SK-N-MC (cell line): ENCODE measurements around the gene CLEC10A.
"Not testable (repeated sequence)": the region's sequence is repeated elsewhere in the genome, so short reads cannot be mapped to it uniquely, and the experiment has no call there.

Source experiments
- DNase-seq: peaks from one replicate; pipeline ENCODE4 v3.0.0-alpha.2; 2011; ENCODE audit warnings: low read depth, low spot score
- H3K27ac ChIP-seq: fragments of 200-600 bp; sonication (generic); 2 replicates; pipeline ENCODE4 v1.5.1; 2016; ENCODE audit warnings: mixed run types
- H3K36me3 ChIP-seq: fragments of 200-600 bp; sonication (generic); 2 replicates; pipeline ENCODE4 v1.6.1; 2017; ENCODE audit warnings: antibody characterized with exemption, low read length, mixed read lengths; ENCODE audit not compliant: insufficient read depth
- H3K4me3 ChIP-seq: fragments of 200-600 bp; sonication (generic); 2 replicates; pipeline ENCODE4 v1.5.1; 2016
- H3K9ac ChIP-seq: fragments of 200-600 bp; sonication (generic); 2 replicates; pipeline ENCODE4 v1.8.0; 2017; ENCODE audit warnings: mixed run types, mixed read lengths; ENCODE audit not compliant: insufficient read length
- H3K9me3 ChIP-seq: fragments of 200-600 bp; sonication (generic); 2 replicates; pipeline ENCODE4 v1.6.1; 2017; ENCODE audit warnings: low read depth, mild to moderate bottlenecking, antibody characterized with exemption, low read length, moderate library complexity, mixed read lengths
- EZH2 ChIP-seq: fragments of 200-600 bp; sonication (generic); IDR thresholded peaks from one replicate; pipeline ENCODE4 v1.6.1; 2017; ENCODE audit warnings: antibody characterized with exemption
- FOXP2 ChIP-seq: optimal IDR thresholded peaks from 2 replicates; pipeline ENCODE3; 2011; ENCODE audit warnings: mild to moderate bottlenecking, moderate library complexity; ENCODE audit not compliant: insufficient read depth; ENCODE audit errors: extremely low read length, control extremely low read depth
- POLR2AphosphoS5 ChIP-seq: IDR thresholded peaks from 2 replicates; pipeline ENCODE4 v1.6.1; 2012; ENCODE audit warnings: mild to moderate bottlenecking, low read depth, low read length, borderline replicate concordance

CLEC10A gene

DNA sequence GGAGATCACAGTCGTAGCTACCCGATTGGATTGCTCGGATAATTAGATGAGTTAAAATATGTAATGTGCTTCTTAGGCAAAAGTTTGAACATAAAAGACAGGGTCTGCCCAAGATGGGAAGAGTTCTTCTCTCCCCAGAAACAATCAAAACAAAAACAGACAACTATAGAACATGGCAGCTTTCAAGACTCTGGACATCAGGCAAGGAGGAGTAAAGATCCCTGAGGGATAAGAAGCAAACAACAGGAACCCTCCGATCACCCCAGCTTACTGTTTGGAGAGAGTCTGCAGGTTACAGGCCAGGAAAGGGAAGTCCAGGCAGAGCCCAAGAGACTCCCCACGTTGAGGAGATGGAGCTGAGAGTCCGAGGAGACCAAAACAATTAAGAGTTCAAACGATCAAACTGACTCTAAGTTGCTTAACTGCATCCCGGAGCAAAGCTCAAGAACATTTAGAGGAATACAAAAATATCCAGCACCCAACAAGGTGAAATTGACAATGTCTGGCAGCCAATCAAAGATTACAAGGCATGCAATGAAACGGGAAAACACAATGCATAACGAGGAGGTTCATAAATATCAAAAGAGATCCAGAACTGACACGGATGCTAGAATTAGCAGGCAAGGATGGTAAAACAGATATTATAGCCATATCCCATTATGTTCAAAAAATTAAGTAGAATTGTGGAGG is 30.7 kb upstream of the CLEC10A start:
- DNase-seq = no peak
- H3K9ac ChIP-seq = no peak overlapping the region
- no peak overlapping the region for H3K4me3 ChIP-seq
- no peak for TF ChIP-seq FOXP2
- no peak for TF ChIP-seq EZH2
- TF ChIP-seq POLR2AphosphoS5 = no peak
- no peaks in the 10 kb centered on the region for H3K36me3 ChIP-seq
- H3K9me3 ChIP-seq = no peaks in the 10 kb centered on the region
- H3K27ac ChIP-seq = no peak overlapping the region

DNA sequence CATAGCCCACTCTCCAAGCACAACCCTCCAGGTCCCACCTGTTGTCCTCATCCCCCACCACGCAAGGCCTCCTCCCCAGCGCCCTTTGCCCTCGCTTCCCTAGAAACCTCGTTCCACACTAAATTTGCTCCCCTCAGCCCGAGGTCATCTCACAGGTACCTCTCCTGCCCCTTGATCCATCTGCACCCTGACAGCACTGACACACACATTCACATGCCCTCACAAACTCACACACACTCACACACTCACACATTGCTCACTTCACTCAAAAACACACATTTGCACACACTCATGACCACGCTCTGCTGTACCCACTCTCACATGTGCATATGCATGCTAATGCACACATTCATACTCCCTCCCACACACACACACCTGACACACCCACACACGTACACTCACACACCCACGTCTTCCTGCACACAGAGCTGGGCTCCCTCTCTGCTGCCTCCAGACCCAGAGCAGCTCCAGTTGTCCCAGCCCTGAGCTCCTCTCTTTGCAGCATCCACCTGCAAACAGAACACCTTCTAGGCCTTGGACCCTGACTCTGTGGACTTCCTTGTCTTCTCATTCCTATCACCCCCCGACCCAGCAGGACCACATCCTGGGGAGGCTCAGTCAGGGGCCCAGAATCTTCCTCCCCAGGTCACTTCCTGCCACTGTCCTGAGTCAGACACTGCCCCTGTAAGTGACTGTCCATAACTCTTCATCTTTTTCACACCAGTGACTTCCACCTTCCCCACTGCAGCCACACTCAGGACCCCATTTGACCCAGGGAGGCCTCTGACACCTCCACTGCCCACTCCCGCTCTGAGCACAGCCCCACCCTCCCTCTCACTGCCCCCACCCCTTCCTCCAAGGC is 29.6 kb upstream of the CLEC10A start:
- TF ChIP-seq EZH2 = no peak
- no peak for TF ChIP-seq FOXP2
- TF ChIP-seq POLR2AphosphoS5 = no peak
- Histone ChIP-seq H3K27ac (no peak overlapping the region), H3K9me3 (no peaks in the 10 kb centered on the region), H3K36me3 (no peaks in the 10 kb centered on the region), H3K4me3 (no peak overlapping the region), H3K9ac (no peak overlapping the region)
- DNase-seq = no peak

DNA sequence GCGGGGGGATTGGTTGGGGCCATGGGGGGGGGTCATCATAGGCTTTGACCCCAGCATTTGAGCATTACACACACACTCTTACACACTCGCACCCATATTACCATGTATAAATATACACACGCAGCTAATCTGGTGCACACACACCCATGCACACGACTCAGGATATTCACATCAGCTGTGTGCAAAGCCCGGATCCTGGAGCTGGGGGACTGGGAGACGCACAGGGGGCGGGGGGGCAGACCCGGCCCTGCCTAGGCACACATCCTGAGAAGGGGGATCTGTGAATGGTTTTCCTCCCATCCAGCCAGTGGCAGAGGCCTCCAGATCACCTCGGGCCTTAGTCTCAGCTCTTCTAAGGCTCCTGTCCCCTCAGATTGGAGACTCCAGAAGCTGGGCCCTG is 28.9 kb upstream of the CLEC10A start:
- Histone ChIP-seq H3K9ac (no peak overlapping the region), H3K4me3 (no peak overlapping the region), H3K36me3 (no peaks in the 10 kb centered on the region), H3K9me3 (no peaks in the 10 kb centered on the region), H3K27ac (no peak overlapping the region)
- no peak for DNase-seq
- TF ChIP-seq FOXP2 (no peak), EZH2 (no peak), POLR2AphosphoS5 (no peak)

DNA sequence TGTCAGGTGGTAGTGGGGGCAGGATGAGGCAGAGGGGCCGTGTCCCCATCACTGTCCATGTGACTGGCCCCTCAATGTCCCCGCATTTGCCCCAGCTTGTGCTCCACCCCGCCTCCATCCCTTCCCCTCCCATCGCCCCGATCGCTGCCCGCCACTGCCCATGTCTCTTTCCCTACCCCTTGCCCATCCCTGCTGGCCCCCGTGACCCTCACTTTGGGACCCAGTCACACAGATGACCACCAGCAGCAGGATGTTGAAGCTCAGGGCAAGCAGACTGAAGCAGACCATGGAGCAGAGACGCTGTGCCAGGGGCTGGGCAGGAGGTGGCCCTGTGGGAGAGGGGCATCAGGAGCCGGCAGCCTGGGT is 28.5 kb upstream of the CLEC10A start:
- Histone ChIP-seq H3K9ac (no peak overlapping the region), H3K9me3 (no peaks in the 10 kb centered on the region), H3K36me3 (no peaks in the 10 kb centered on the region), H3K4me3 (no peak overlapping the region), H3K27ac (no peak overlapping the region)
- TF ChIP-seq EZH2 = no peak
- no peak for DNase-seq

DNA sequence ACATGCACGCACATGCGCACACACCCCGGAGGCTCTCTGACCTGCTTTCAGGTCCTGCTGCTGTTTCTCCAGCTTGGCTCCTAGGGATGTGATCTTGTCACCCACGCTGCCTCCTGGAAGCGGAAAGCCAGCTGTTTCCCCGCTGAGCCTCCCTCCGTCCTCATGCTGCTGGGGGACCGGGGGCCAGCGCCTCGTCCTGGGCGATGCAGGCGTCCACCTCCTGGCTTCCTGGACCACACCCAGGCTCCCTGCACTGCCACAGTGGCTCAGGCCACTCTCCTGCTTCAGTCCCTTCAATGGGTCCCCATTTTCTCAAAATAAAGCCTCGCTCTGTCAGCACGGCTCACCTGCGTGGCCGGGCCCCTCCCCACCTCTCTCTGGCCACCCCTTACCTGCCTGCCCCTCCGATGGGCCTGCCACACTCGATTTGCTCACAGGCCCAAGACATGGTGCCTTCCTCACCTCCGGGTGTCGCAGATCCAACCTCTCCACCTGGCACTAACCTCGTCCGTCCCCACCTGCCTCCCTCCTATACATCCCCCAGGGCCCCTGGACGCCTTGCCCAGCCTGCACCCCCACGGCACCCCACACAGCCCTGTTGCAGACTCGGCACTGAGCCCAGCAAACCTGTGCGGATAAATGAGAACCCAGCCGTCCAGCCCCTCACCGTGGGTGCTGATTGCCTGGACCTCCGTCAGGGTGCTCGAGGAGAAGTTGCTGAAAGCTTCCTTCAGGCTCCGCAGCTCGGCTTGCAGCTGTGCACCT is 27.9 kb upstream of the CLEC10A start:
- Histone ChIP-seq H3K36me3 (no peaks in the 10 kb centered on the region), H3K4me3 (no peak overlapping the region), H3K9ac (no peak overlapping the region), H3K27ac (no peak overlapping the region), H3K9me3 (no peaks in the 10 kb centered on the region)
- no peak for TF ChIP-seq FOXP2
- TF ChIP-seq POLR2AphosphoS5 = no peak
- TF ChIP-seq EZH2 = no peak
- no peak for DNase-seq

DNA sequence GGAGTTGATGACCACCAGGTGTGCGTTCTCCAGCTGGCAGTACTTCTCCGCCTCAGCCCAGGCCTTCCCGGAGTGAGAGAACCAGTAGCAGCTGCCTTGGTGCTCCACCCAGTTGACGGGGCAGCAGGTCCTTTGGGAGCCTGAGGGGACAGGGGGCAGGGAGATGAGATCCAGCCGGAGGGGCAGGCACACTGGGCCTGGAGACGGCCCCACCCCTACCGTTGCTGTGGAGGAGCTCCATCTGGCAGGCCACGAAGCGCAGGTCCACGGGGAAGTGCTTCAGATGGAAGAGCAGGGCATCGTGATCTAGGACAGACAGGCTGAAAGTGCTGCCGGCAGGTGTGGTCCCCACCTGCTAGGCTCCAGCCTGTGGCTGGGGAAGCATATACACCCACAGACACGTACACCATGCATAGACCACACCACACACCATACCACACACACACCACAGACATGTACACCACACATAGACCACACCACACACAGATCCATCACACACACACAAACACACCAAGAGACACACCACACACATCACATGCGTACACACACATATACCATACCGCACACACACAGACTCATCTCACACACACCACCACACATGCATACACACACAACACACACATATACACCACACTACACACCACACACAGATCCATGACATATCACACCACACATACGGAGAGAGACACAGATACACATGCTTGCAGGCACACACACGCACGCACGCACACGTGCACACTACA is 27.1 kb upstream of the CLEC10A start:
- Histone ChIP-seq H3K9me3 (no peaks in the 10 kb centered on the region), H3K27ac (no peak overlapping the region), H3K36me3 (no peaks in the 10 kb centered on the region), H3K4me3 (no peak overlapping the region), H3K9ac (no peak overlapping the region)
- no peak for DNase-seq
- TF ChIP-seq EZH2 (no peak), POLR2AphosphoS5 (no peak), FOXP2 (no peak)

DNA sequence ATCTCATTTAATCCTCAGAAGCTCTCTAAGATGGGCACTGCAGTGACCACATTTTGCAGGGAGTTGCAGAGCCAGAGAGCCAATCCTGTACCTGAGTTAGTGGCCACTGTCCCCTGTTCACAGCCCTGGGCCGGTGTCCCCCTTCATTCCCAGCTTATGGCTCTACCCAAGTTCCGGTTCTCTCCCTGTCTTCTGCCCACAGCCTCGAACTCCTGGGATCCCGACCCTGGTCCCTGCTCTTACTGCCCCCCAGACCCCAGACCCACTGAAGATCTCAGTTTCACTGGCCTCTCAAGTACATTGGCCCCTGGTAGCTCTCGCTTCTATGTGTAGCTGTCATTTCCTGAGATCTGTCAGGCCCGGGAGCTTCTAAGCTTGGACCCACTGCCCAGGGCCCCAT is 22.4 kb upstream of the CLEC10A start:
- Histone ChIP-seq H3K36me3 (no peaks in the 10 kb centered on the region), H3K4me3 (no peak overlapping the region), H3K27ac (no peak overlapping the region), H3K9ac (no peak overlapping the region), H3K9me3 (no peaks in the 10 kb centered on the region)
- TF ChIP-seq POLR2AphosphoS5 = no peak
- TF ChIP-seq FOXP2 = no peak
- no peak for TF ChIP-seq EZH2
- no peak for DNase-seq

DNA sequence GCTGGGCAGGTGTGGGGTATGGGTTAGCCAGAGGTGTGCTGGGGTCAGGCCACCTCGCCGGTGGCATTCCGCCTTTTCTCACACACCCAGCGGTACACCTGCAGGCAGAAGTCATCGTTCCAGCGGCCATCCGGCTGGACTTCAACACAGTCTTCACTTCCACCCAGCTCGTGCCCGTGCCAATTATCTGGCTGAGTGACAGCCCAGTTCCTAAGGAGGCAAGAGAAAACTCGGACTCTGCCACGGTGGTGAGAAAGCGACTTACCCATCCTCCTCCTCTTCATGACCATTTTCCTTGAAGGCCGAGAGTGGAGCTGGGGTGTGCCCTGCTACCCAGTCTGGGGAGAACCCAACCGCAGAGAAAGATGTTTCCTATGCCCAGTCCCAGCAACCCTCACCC is 21.5 kb upstream of the CLEC10A start:
- Histone ChIP-seq H3K27ac (no peak overlapping the region), H3K36me3 (no peaks in the 10 kb centered on the region), H3K9me3 (no peaks in the 10 kb centered on the region), H3K4me3 (no peak overlapping the region), H3K9ac (no peak overlapping the region)
- TF ChIP-seq POLR2AphosphoS5 (no peak), EZH2 (no peak), FOXP2 (no peak)
- DNase-seq = no peak

DNA sequence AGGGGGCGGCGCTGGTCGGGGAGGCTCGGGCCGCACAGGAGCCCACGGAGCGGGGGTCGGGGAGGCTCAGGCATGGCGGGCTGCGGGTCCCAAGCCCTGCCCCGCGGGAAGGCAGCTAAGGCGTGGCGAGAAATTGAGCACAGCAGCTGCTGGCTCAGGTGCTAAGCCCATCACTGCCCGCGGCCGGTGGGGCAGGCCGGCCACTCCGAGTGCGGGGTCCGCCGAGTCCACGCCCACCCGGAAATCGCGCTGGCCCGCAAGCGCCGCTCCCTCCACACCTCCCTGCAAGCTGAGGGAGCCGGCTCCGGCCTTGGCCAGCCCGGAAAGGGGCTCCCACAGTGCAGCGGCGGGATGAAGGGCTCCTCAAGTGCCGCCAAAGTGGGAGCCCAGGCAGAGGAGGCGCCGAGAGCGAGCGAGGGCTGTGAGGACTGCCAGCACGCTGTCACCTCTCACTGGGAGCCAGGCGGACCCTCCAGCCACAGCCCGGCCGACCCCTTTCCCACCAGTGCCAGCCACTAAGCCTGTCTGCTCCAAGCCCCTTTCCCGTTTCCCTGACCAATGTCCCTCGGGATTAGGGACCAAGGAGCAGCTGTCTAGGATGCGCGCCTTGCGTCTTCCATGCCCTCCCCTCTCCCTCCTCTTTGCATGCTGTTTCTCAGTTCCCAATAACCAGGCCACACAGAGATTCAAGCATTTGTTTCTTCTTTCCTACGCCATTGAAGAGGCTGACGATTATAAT is 20.8 kb upstream of the CLEC10A start:
- H3K9me3 ChIP-seq, H3K27ac ChIP-seq, H3K36me3 ChIP-seq, H3K9ac ChIP-seq, H3K4me3 ChIP-seq, DNase-seq: not testable (repeated sequence)
